ENCODE data around the gene CCDC24. TPM values are rescaled to one million over a fixed set of nuclear protein-coding genes. Genes with fewer than 3 reads are reported as not detected.

CCDC24 gene
- total and polyA plus RNA-seq, 7 donors, result 0.83 to 3.9 (median 1.7) TPM

- DNase-seq, result no peak
- H3K4me1 ChIP-seq, result peaks cover 7% of the 10 kb centered on the region
- H3K27me3 ChIP-seq (ENCODE audit: insufficient read depth in 3 of 3, low read length in 2 of 3), result no peaks in the 10 kb centered on the region
- WGBS, 3 donors, result 85 to 90% (median 87%) methylated on average over 15 of the region's 15 CpGs
- intact Hi-C loops (cut with DNase I), result no loop called here
- no peak overlapping the region for H3K27ac ChIP-seq
- no peak for ATAC-seq
- no peak overlapping the region for H3K4me3 ChIP-seq
- TF ChIP-seq CTCF (IDR thresholded peaks at IDR 0.05), result no peak
- H3K36me3 ChIP-seq (ENCODE audit: insufficient read depth in 1 of 2, low read depth in 1 of 2), result peaks cover 0 to 43% of the 10 kb centered on the region in 2 donors
- H3K9me3 ChIP-seq, result no peaks in the 10 kb centered on the region
Measured at GRCh38 chr1:43982808-43983207, 8.6 kb upstream of the CCDC24 start.

GRCh38 chr1:43983253-43983899 is 8.0 kb upstream of the CCDC24 start:
- Histone ChIP-seq H3K4me1 (peaks cover 5% of the 10 kb centered on the region), H3K9me3 (no peaks in the 10 kb centered on the region), H3K27me3 (ENCODE audit: insufficient read depth in 3 of 3, low read length in 2 of 3) (no peaks in the 10 kb centered on the region), H3K4me3 (no peak overlapping the region), H3K36me3 (ENCODE audit: insufficient read depth in 1 of 2, low read depth in 1 of 2) (peaks cover 0 to 38% of the 10 kb centered on the region in 2 donors), H3K27ac (no peak overlapping the region)
- ATAC-seq (no peak), DNase-seq (no peak)
- no peak for TF ChIP-seq CTCF (IDR thresholded peaks at IDR 0.05)
- intact Hi-C loops (cut with DNase I), result no loop called here
- 72 to 74% (median 74%) methylated on average over 11 to 12 of the region's 12 CpGs for WGBS, 3 donors

- H3K36me3 ChIP-seq (ENCODE audit: insufficient read depth in 1 of 2, low read depth in 1 of 2), result peaks cover 0 to 38% of the 10 kb centered on the region in 2 donors
- no peak for TF ChIP-seq CTCF (IDR thresholded peaks at IDR 0.05)
- no peak for DNase-seq
- no peaks in the 10 kb centered on the region for H3K27me3 ChIP-seq (ENCODE audit: insufficient read depth in 3 of 3, low read length in 2 of 3)
- intact Hi-C loops (cut with DNase I), result no loop called here
- peaks cover 3% of the 10 kb centered on the region for H3K4me1 ChIP-seq
- ATAC-seq, result no peak
- H3K4me3 ChIP-seq, result no peak overlapping the region
- WGBS, 3 donors, result 90 to 93% (median 91%) methylated on average over 13 to 16 of the region's 16 CpGs
- H3K27ac ChIP-seq, result no peak overlapping the region
- H3K9me3 ChIP-seq, result no peaks in the 10 kb centered on the region
Measured at GRCh38 chr1:43984855-43985254, 6.5 kb upstream of the CCDC24 start.

- Histone ChIP-seq H3K36me3 (ENCODE audit: insufficient read depth in 1 of 2, low read depth in 1 of 2) (peaks cover 0 to 38% of the 10 kb centered on the region in 2 donors), H3K9me3 (no peaks in the 10 kb centered on the region), H3K4me1 (peaks cover 5% of the 10 kb centered on the region), H3K27me3 (ENCODE audit: insufficient read depth in 3 of 3, low read length in 2 of 3) (no peaks in the 10 kb centered on the region), H3K4me3 (no peak overlapping the region), H3K27ac (no peak overlapping the region)
- ATAC-seq, result no peak
- no peak for TF ChIP-seq CTCF (IDR thresholded peaks at IDR 0.05)
- WGBS, 3 donors, result 86 to 89% (median 88%) methylated on average over 4 of the region's 4 CpGs
- DNase-seq, result no peak
- intact Hi-C loops (cut with DNase I), result no loop called here
Measured at GRCh38 chr1:43985984-43986595, 5.3 kb upstream of the CCDC24 start.

Measured in psoas muscle (tissue), 8 donors.